Activated B cell treated with CpG ODN at 0.5 μM for 24 hours (primary cell): Measurements from ENCODE around the gene TP53BP1. TPM values are rescaled to one million over a fixed set of nuclear protein-coding genes. Genes with fewer than 3 reads are reported as not detected.

ENCODE experiments used
- ATAC-seq: fragments of 200-7000 bp; cut with Tn5 transposase; one replicate; pipeline ENCODE4 v1.10.0; 2021; ENCODE audit warnings: low read depth, mild to moderate bottlenecking, moderate library complexity
- CTCF ChIA-PET: fragments of 350-600 bp; sonication (Branson Sonifier 250); formaldehyde crosslinking; loops from one replicate; lab custom pipeline; 2021; ENCODE audit warnings: antibody characterized with exemption; lab: Charles Lee
- POLR2A ChIA-PET: fragments of 350-600 bp; sonication (Branson Sonifier 250); formaldehyde crosslinking; loops from one replicate; lab custom pipeline; 2021; ENCODE audit warnings: antibody characterized with exemption; lab: Charles Lee
- DNase-seq: peaks from one replicate; pipeline ENCODE4 v3.0.0; 2022
- H3K27ac Mint-ChIP-seq: one replicate; pipeline ENCODE4 v1.8.0; 2020; ENCODE audit warnings: mixed read lengths
- H3K27me3 Mint-ChIP-seq: one replicate; pipeline ENCODE4 v1.8.0; 2021; ENCODE audit warnings: mixed read lengths
- H3K36me3 Mint-ChIP-seq: one replicate; pipeline ENCODE4 v1.8.0; 2021; ENCODE audit warnings: low read depth, mixed read lengths
- H3K4me1 Mint-ChIP-seq: one replicate; pipeline ENCODE4 v1.8.0; 2021; ENCODE audit warnings: mixed read lengths
- H3K4me3 Mint-ChIP-seq: one replicate; pipeline ENCODE4 v1.8.0; 2020; ENCODE audit warnings: mild to moderate bottlenecking, mixed read lengths
- H3K9me3 Mint-ChIP-seq: one replicate; pipeline ENCODE4 v1.8.0; 2020; ENCODE audit warnings: mixed read lengths
- intact Hi-C: fragments of 100-400 bp; cut with micrococcal nuclease; formaldehyde crosslinking; loops from one replicate; pipeline ENCODE4 v1.15.1; 2024
- total RNA-seq: library from RNA; stranded (reverse); gene quantifications from 2 replicates; pipeline ENCODE4 v1.2.3, GENCODE V29; 2022
- TF ChIP-seq, protein P1 (sequence below): fragments of 200-600 bp; IDR thresholded peaks from one replicate; pipeline ENCODE4 v1.8.0; 2022; ENCODE audit warnings: antibody characterized with exemption, mild to moderate bottlenecking

The TP53BP1 gene
- total RNA-seq, 1 donor from 2014 or later, result 53.9 TPM

DNA sequence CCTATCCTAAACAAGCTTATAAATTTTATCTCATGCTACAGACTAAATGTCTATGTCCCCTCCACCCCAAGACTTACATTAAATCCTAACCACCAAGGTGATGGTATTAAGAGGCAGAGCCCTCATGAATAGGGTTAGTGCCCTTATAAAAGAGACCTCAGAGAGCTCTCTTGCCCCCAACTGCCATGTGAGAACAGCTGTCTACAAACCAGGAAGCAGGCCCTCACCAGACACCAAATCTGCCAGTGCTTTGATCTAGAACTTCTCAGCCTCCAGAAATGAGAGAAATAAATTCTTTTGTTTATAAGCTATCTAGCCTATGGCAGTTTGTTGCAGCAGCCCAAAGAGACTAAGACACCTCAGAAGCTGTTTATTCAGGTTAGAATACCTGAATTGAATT is 58.5 kb downstream of the TP53BP1 start:
- Mint-ChIP-seq H3K4me1 (peaks cover 3% of the 10 kb centered on the region), H3K27ac (no peak overlapping the region), H3K36me3 (peaks cover 80% of the 10 kb centered on the region), H3K27me3 (no peaks in the 10 kb centered on the region), H3K4me3 (no peak overlapping the region), H3K9me3 (no peaks in the 10 kb centered on the region)
- no peak for ATAC-seq
- ChIA-PET POLR2A (no interaction called here), CTCF (no interaction called here)
- TF ChIP-seq, protein P1, sequence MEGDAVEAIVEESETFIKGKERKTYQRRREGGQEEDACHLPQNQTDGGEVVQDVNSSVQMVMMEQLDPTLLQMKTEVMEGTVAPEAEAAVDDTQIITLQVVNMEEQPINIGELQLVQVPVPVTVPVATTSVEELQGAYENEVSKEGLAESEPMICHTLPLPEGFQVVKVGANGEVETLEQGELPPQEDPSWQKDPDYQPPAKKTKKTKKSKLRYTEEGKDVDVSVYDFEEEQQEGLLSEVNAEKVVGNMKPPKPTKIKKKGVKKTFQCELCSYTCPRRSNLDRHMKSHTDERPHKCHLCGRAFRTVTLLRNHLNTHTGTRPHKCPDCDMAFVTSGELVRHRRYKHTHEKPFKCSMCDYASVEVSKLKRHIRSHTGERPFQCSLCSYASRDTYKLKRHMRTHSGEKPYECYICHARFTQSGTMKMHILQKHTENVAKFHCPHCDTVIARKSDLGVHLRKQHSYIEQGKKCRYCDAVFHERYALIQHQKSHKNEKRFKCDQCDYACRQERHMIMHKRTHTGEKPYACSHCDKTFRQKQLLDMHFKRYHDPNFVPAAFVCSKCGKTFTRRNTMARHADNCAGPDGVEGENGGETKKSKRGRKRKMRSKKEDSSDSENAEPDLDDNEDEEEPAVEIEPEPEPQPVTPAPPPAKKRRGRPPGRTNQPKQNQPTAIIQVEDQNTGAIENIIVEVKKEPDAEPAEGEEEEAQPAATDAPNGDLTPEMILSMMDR, result no peak
- no peak for DNase-seq
- intact Hi-C loops, result no loop called here

DNA sequence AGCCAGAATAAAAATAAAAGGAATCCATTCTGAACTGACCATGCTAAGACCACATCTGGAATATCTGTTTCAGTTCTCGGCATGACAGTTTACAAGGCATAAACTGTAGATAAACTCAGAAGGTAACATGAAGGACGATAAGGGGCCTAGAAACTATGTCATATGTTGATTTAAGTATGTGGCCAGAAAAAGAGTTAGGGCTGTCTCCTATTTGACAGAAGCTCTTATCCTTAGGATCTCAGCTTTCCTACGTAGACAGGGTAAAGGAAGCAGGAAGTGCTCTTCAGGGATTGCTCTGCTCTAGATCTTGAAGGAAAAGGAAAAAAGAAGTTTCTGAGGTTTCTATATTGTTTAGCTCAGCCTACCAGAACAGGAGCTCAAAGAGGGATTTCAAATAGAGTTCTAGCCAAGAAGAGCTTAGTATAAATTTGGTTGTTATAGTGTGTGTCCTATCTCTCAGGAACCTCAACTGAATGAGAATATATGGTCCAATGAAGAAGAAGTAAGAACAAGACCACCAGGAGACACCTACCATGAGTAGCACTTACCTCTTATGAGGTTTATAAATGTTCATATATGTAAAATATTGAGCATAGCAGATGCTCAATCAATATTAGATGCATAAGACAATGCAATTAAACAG is 59.2 kb downstream of the TP53BP1 start:
- peaks cover 79% of the 10 kb centered on the region for H3K36me3 Mint-ChIP-seq
- ATAC-seq (no peak), DNase-seq (no peak)
- TF ChIP-seq, protein P1, result no peak
- H3K4me1 Mint-ChIP-seq, result peaks cover 3% of the 10 kb centered on the region
- H3K27ac Mint-ChIP-seq, result no peak overlapping the region
- ChIA-PET CTCF (no interaction called here), POLR2A (no interaction called here)
- H3K27me3 Mint-ChIP-seq, result no peaks in the 10 kb centered on the region
- H3K9me3 Mint-ChIP-seq, result no peaks in the 10 kb centered on the region
- intact Hi-C loops, result no loop called here
- no peak overlapping the region for H3K4me3 Mint-ChIP-seq

DNA sequence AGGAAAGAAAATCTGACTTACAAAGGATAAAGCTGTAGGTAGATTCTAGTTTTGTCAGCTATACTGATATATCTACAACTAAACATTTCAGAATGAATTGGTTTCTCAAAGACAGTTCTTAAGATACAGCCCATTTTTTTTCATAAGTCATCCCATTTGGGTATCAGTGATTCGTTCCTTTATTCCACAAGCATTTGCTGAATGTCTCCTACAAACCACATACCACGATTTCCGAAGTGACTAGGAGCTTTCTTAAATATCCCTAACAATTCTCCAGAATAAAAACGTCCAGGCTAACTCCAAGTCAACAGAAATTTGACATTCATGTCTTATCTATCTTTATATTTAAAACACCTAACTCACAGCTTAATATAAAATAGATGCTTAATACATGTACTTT is 59.8 kb downstream of the TP53BP1 start:
- Mint-ChIP-seq H3K27ac (no peak overlapping the region), H3K4me3 (no peak overlapping the region), H3K36me3 (peaks cover 74% of the 10 kb centered on the region), H3K27me3 (no peaks in the 10 kb centered on the region), H3K9me3 (no peaks in the 10 kb centered on the region), H3K4me1 (peaks cover 3% of the 10 kb centered on the region)
- intact Hi-C loops, result no loop called here
- ChIA-PET POLR2A (no interaction called here), CTCF (no interaction called here)
- TF ChIP-seq, protein P1, result no peak
- ATAC-seq (no peak), DNase-seq (no peak)

DNA sequence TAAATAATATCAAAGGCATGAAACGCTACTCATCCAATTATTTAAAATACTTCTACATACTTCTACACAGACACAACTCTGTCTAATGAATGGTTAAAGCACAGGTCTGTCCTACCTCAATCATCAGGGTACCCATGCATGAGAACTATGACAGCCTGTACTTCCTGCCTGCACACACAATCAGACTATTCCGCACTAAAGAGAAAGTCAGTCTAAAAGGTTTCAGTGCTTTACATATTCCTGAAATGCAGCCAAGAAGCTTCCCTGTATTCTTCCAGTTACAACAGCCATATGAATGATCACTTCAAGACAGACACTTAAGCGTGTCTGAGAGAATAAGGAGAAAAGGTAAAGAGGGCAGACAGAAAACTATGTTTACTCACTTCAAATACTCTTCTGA is 63.3 kb downstream of the TP53BP1 start:
- no peak for DNase-seq
- TF ChIP-seq, protein P1, result no peak
- intact Hi-C loops, result no loop called here
- H3K27me3 Mint-ChIP-seq, result no peaks in the 10 kb centered on the region
- no peak for ATAC-seq
- H3K4me3 Mint-ChIP-seq, result no peak overlapping the region
- H3K4me1 Mint-ChIP-seq, result peaks cover 3% of the 10 kb centered on the region
- ChIA-PET CTCF (no interaction called here), POLR2A (no interaction called here)
- no peak overlapping the region for H3K27ac Mint-ChIP-seq
- H3K9me3 Mint-ChIP-seq, result no peaks in the 10 kb centered on the region
- H3K36me3 Mint-ChIP-seq, result peaks cover 77% of the 10 kb centered on the region

DNA sequence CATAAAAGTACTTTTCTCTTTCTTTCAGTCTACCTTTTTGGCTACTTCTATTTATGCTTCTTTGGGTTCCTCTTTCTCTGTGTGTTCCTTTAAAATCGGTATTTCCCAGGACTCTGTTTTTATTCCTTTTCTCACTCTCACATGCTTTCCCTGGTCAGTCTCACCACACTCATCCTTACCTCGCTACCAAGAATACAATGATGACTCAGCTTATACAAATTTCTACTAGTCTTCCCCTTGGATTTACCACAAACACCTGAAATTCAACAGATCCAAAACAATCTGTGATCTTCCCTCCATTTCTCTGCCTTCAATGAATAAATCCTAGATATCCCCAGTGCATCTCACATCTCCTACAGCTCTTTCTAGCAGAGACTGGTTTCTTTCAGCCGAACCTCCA is 69.2 kb downstream of the TP53BP1 start:
- ATAC-seq (no peak), DNase-seq (no peak)
- H3K27me3 Mint-ChIP-seq, result no peaks in the 10 kb centered on the region
- ChIA-PET CTCF (no interaction called here), POLR2A (no interaction called here)
- H3K27ac Mint-ChIP-seq, result no peak overlapping the region
- intact Hi-C loops, result no loop called here
- H3K36me3 Mint-ChIP-seq, result peaks cover 75% of the 10 kb centered on the region
- no peaks in the 10 kb centered on the region for H3K9me3 Mint-ChIP-seq
- no peaks in the 10 kb centered on the region for H3K4me1 Mint-ChIP-seq
- TF ChIP-seq, protein P1, result no peak
- H3K4me3 Mint-ChIP-seq, result no peak overlapping the region
